ENCODE data around the gene CNPY4.

DNA sequence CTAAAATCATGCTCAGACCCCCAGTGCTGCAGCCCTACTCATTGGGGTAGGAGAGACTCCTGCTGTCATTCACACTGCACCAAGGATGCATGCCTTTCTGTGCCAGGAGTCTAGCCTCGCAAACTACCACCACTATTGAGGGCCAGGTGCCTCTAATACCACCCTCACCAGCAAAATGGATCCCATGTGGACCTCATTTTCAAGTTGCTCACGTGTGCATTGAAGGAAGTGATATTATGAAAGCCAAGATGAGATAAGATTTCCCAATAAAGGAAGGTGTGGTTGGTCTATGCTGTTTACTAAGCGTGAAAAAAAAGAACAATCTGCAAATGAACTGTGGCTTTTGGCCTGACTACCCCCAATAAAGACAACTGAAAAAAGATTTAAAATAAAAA lies 22.1 kb downstream of the CNPY4 start:
- TF ChIP-seq, protein P1, sequence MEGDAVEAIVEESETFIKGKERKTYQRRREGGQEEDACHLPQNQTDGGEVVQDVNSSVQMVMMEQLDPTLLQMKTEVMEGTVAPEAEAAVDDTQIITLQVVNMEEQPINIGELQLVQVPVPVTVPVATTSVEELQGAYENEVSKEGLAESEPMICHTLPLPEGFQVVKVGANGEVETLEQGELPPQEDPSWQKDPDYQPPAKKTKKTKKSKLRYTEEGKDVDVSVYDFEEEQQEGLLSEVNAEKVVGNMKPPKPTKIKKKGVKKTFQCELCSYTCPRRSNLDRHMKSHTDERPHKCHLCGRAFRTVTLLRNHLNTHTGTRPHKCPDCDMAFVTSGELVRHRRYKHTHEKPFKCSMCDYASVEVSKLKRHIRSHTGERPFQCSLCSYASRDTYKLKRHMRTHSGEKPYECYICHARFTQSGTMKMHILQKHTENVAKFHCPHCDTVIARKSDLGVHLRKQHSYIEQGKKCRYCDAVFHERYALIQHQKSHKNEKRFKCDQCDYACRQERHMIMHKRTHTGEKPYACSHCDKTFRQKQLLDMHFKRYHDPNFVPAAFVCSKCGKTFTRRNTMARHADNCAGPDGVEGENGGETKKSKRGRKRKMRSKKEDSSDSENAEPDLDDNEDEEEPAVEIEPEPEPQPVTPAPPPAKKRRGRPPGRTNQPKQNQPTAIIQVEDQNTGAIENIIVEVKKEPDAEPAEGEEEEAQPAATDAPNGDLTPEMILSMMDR (IDR thresholded peaks at IDR 0.05; ENCODE audit: insufficient read depth, low read length), result no peak
- TF ChIP-seq POLR2AphosphoS5 (IDR thresholded peaks at IDR 0.05; ENCODE audit: low read depth) (peak; percentile 42; the same call in 1 of the 2 replicates), GABPA (IDR thresholded peaks at IDR 0.05; ENCODE audit: low read depth) (no peak)
- TF ChIP-seq, protein P2, sequence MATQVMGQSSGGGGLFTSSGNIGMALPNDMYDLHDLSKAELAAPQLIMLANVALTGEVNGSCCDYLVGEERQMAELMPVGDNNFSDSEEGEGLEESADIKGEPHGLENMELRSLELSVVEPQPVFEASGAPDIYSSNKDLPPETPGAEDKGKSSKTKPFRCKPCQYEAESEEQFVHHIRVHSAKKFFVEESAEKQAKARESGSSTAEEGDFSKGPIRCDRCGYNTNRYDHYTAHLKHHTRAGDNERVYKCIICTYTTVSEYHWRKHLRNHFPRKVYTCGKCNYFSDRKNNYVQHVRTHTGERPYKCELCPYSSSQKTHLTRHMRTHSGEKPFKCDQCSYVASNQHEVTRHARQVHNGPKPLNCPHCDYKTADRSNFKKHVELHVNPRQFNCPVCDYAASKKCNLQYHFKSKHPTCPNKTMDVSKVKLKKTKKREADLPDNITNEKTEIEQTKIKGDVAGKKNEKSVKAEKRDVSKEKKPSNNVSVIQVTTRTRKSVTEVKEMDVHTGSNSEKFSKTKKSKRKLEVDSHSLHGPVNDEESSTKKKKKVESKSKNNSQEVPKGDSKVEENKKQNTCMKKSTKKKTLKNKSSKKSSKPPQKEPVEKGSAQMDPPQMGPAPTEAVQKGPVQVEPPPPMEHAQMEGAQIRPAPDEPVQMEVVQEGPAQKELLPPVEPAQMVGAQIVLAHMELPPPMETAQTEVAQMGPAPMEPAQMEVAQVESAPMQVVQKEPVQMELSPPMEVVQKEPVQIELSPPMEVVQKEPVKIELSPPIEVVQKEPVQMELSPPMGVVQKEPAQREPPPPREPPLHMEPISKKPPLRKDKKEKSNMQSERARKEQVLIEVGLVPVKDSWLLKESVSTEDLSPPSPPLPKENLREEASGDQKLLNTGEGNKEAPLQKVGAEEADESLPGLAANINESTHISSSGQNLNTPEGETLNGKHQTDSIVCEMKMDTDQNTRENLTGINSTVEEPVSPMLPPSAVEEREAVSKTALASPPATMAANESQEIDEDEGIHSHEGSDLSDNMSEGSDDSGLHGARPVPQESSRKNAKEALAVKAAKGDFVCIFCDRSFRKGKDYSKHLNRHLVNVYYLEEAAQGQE (IDR thresholded peaks at IDR 0.05; ENCODE audit: insufficient replicate concordance, low read depth), result peak; percentile 28
